Activated CD4-positive, alpha-beta memory T cell treated with anti-CD3 and anti-CD28 coated beads, Interleukin-2, amount 10 ng/mL, durations not matched to agents 7 days and 5 days (primary cell): ENCODE measurements around the gene FAM185A. TPM values are rescaled to one million over a fixed set of nuclear protein-coding genes. Genes with fewer than 3 reads are reported as not detected.
A peak's percentile ranks its signal among the peaks of the same experiment; 100 is the strongest.
"Not testable (repeated sequence)": the region's sequence is repeated elsewhere in the genome, so short reads cannot be mapped to it uniquely, and the experiment has no call there.

Source experiments
- CTCF ChIA-PET: fragments of 350-600 bp; sonication (Branson Sonifier 250); formaldehyde crosslinking; loops from one replicate; lab custom pipeline; 2021; ENCODE audit warnings: antibody characterized with exemption, inconsistent platforms; lab: Charles Lee
- POLR2A ChIA-PET: fragments of 350-600 bp; sonication (Branson Sonifier 250); formaldehyde crosslinking; loops from one replicate; lab custom pipeline; 2021; ENCODE audit warnings: antibody characterized with exemption; lab: Charles Lee
- DNase-seq: peaks from one replicate; pipeline ENCODE4 v3.0.0-alpha.2; 2020
- H3K27ac Mint-ChIP-seq: one replicate; pipeline ENCODE4 v1.8.0; 2021; ENCODE audit warnings: mild to moderate bottlenecking, mixed read lengths
- H3K27me3 Mint-ChIP-seq: one replicate; pipeline ENCODE4 v1.8.0; 2021; ENCODE audit warnings: mixed read lengths
- H3K36me3 Mint-ChIP-seq: one replicate; pipeline ENCODE4 v1.8.0; 2021; ENCODE audit warnings: low read depth, mixed read lengths
- H3K4me1 Mint-ChIP-seq: one replicate; pipeline ENCODE4 v1.8.0; 2021; ENCODE audit warnings: mixed read lengths
- H3K4me3 Mint-ChIP-seq: one replicate; pipeline ENCODE4 v1.8.0; 2021; ENCODE audit warnings: mild to moderate bottlenecking, mixed read lengths
- H3K9me3 Mint-ChIP-seq: one replicate; pipeline ENCODE4 v1.8.0; 2021; ENCODE audit warnings: mixed read lengths
- total RNA-seq, 2 experiments: library from RNA; stranded (reverse); gene quantifications; one replicate each; pipeline ENCODE4 v1.2.3, GENCODE V29; 2021

FAM185A gene
- total RNA-seq, 2 experiments from 2014 or later = 6.1 to 7.2 TPM

- H3K27me3 Mint-ChIP-seq = no peaks in the 10 kb centered on the region
- H3K4me3 Mint-ChIP-seq = no peak overlapping the region
- peaks cover 2% of the 10 kb centered on the region for H3K4me1 Mint-ChIP-seq
- peaks cover 8% of the 10 kb centered on the region for H3K36me3 Mint-ChIP-seq
- ChIA-PET CTCF (no interaction called here), POLR2A (no interaction called here)
- no peak overlapping the region for H3K27ac Mint-ChIP-seq
- H3K9me3 Mint-ChIP-seq = no peaks in the 10 kb centered on the region
- DNase-seq = no peak
Observed at GRCh38 chr7:102823390-102824119, 74.8 kb downstream of the FAM185A start.

- ChIA-PET POLR2A (no interaction called here), CTCF (no interaction called here)
- no peak for DNase-seq
- Mint-ChIP-seq H3K36me3 (peaks cover 15% of the 10 kb centered on the region), H3K27me3 (no peaks in the 10 kb centered on the region), H3K9me3 (no peaks in the 10 kb centered on the region), H3K4me3 (no peak overlapping the region), H3K27ac (no peak overlapping the region), H3K4me1 (peaks cover 2% of the 10 kb centered on the region)
Observed at GRCh38 chr7:102828286-102828685, 79.5 kb downstream of the FAM185A start.

GRCh38 chr7:102829075-102829474 lies 80.3 kb downstream of the FAM185A start:
- Mint-ChIP-seq H3K9me3 (no peaks in the 10 kb centered on the region), H3K4me1 (peaks cover 2% of the 10 kb centered on the region), H3K4me3 (no peak overlapping the region), H3K27me3 (no peaks in the 10 kb centered on the region), H3K27ac (no peak overlapping the region), H3K36me3 (peaks cover 15% of the 10 kb centered on the region)
- CTCF ChIA-PET = no interaction called here
- no peak for DNase-seq
- POLR2A ChIA-PET = no interaction called here

GRCh38 chr7:102830197-102830596 lies 81.4 kb downstream of the FAM185A start:
- Mint-ChIP-seq H3K27ac (no peak overlapping the region), H3K4me1 (peaks cover 9% of the 10 kb centered on the region), H3K4me3 (no peak overlapping the region), H3K27me3 (no peaks in the 10 kb centered on the region), H3K9me3 (no peaks in the 10 kb centered on the region), H3K36me3 (peaks cover 15% of the 10 kb centered on the region)
- ChIA-PET POLR2A (no interaction called here), CTCF (no interaction called here)
- no peak for DNase-seq

GRCh38 chr7:102832674-102833073 lies 83.9 kb downstream of the FAM185A start:
- CTCF ChIA-PET = no interaction called here
- Mint-ChIP-seq H3K9me3 (no peaks in the 10 kb centered on the region), H3K4me3 (no peak overlapping the region), H3K36me3 (peaks cover 23% of the 10 kb centered on the region), H3K27me3 (no peaks in the 10 kb centered on the region), H3K4me1 (peaks cover 14% of the 10 kb centered on the region), H3K27ac (no peak overlapping the region)
- no peak for DNase-seq
- POLR2A ChIA-PET = interaction anchor here (1.3 kb wide), 1 partner anchor 42 kb away, joined by 3 read pairs; no protein-coding TSS in a partner anchor

GRCh38 chr7:102833343-102833742 lies 84.5 kb downstream of the FAM185A start:
- Mint-ChIP-seq H3K27ac (no peak overlapping the region), H3K4me1 (peaks cover 14% of the 10 kb centered on the region), H3K36me3 (peaks cover 27% of the 10 kb centered on the region), H3K4me3 (no peak overlapping the region), H3K27me3 (no peaks in the 10 kb centered on the region), H3K9me3 (no peaks in the 10 kb centered on the region)
- ChIA-PET CTCF (interaction anchor here (1.4 kb wide), 1 partner anchor 11 kb away, joined by 3 read pairs; no protein-coding TSS in a partner anchor), POLR2A (interaction anchor here (1.3 kb wide), 1 partner anchor 42 kb away, joined by 3 read pairs; no protein-coding TSS in a partner anchor)
- DNase-seq = no peak

- CTCF ChIA-PET = interaction anchor here (1.4 kb wide), 1 partner anchor 9 kb away, joined by 3 read pairs; no protein-coding TSS in a partner anchor
- no peaks in the 10 kb centered on the region for H3K27me3 Mint-ChIP-seq
- no peak overlapping the region for H3K4me3 Mint-ChIP-seq
- peaks cover 20% of the 10 kb centered on the region for H3K36me3 Mint-ChIP-seq
- H3K4me1 Mint-ChIP-seq = peaks cover 14% of the 10 kb centered on the region
- POLR2A ChIA-PET = interaction anchor here (0.6 to 1.7 kb wide), 2 partner anchors 9 to 241 kb away, joined by 3 to 7 read pairs; no protein-coding TSS in a partner anchor
- no peak overlapping the region for H3K27ac Mint-ChIP-seq
- no peaks in the 10 kb centered on the region for H3K9me3 Mint-ChIP-seq
- DNase-seq = no peak
Observed at GRCh38 chr7:102834466-102834865, 85.7 kb downstream of the FAM185A start.

GRCh38 chr7:102834999-102835398 lies 86.2 kb downstream of the FAM185A start:
- Mint-ChIP-seq H3K4me1 (peaks cover 14% of the 10 kb centered on the region), H3K27ac (no peak overlapping the region), H3K4me3 (no peak overlapping the region), H3K36me3 (peaks cover 18% of the 10 kb centered on the region), H3K9me3 (no peaks in the 10 kb centered on the region), H3K27me3 (no peaks in the 10 kb centered on the region)
- ChIA-PET POLR2A (interaction anchor here (0.6 to 1.7 kb wide), 2 partner anchors 9 to 241 kb away, joined by 3 to 7 read pairs; no protein-coding TSS in a partner anchor), CTCF (interaction anchor here (0.7 kb wide), 1 partner anchor 15 kb away, joined by 3 read pairs; no protein-coding TSS in a partner anchor)
- DNase-seq = peak; percentile 42

GRCh38 chr7:102836191-102836919 lies 87.6 kb downstream of the FAM185A start:
- H3K36me3 Mint-ChIP-seq = peaks cover 12% of the 10 kb centered on the region
- ChIA-PET CTCF (no interaction called here), POLR2A (no interaction called here)
- no peak overlapping the region for H3K27ac Mint-ChIP-seq
- no peaks in the 10 kb centered on the region for H3K27me3 Mint-ChIP-seq
- H3K4me3 Mint-ChIP-seq = no peak overlapping the region
- H3K9me3 Mint-ChIP-seq = no peaks in the 10 kb centered on the region
- no peak for DNase-seq
- H3K4me1 Mint-ChIP-seq = peaks cover 14% of the 10 kb centered on the region

- Mint-ChIP-seq H3K4me3 (no peak overlapping the region), H3K36me3 (peaks cover 12% of the 10 kb centered on the region), H3K9me3 (no peaks in the 10 kb centered on the region), H3K27me3 (no peaks in the 10 kb centered on the region), H3K4me1 (peaks cover 14% of the 10 kb centered on the region), H3K27ac (no peak overlapping the region)
- CTCF ChIA-PET = no interaction called here
- no peak for DNase-seq
- POLR2A ChIA-PET = no interaction called here
Observed at GRCh38 chr7:102836977-102837376, 88.2 kb downstream of the FAM185A start.

GRCh38 chr7:102837802-102838201 lies 89.0 kb downstream of the FAM185A start:
- ChIA-PET POLR2A (no interaction called here), CTCF (no interaction called here)
- Mint-ChIP-seq H3K4me3 (no peak overlapping the region), H3K36me3 (peaks cover 16% of the 10 kb centered on the region), H3K4me1 (peaks cover 17% of the 10 kb centered on the region), H3K27ac (no peak overlapping the region), H3K27me3 (no peaks in the 10 kb centered on the region), H3K9me3 (no peaks in the 10 kb centered on the region)
- no peak for DNase-seq

- POLR2A ChIA-PET, H3K27me3 Mint-ChIP-seq, H3K4me3 Mint-ChIP-seq, DNase-seq, CTCF ChIA-PET, H3K27ac Mint-ChIP-seq, H3K9me3 Mint-ChIP-seq: not testable (repeated sequence)
- H3K4me1 Mint-ChIP-seq = peaks cover 18% of the 10 kb centered on the region
- H3K36me3 Mint-ChIP-seq = peaks cover 16% of the 10 kb centered on the region
Observed at GRCh38 chr7:102838572-102839101, 89.8 kb downstream of the FAM185A start.

- CTCF ChIA-PET = no interaction called here
- Mint-ChIP-seq H3K9me3 (no peaks in the 10 kb centered on the region), H3K36me3 (peaks cover 16% of the 10 kb centered on the region), H3K27ac (no peak overlapping the region), H3K4me3 (no peak overlapping the region), H3K4me1 (peaks cover 17% of the 10 kb centered on the region), H3K27me3 (no peaks in the 10 kb centered on the region)
- POLR2A ChIA-PET = no interaction called here
- DNase-seq = no peak
Observed at GRCh38 chr7:102840404-102840803, 91.6 kb downstream of the FAM185A start.
